Testis (tissue), 2 donors: ENCODE data around the gene ZCCHC7.

Source experiments
- CTCF ChIP-seq, 3 experiments: fragments of 450-650 bp in 2 of 3; fragments of 200-600 bp in 1 of 3; sonication (generic) in 1 of 3; IDR thresholded peaks; one replicate each; pipeline ENCODE4 v1.5.1; 2016 to 2019; ENCODE audit warnings: antibody characterized with exemption in 3 of 3, mild to moderate bottlenecking in 2 of 3, moderate library complexity in 1 of 3
- POLR2A ChIP-seq: fragments of 450-650 bp; IDR thresholded peaks from one replicate; pipeline ENCODE4 v1.6.1; 2017; ENCODE audit warnings: antibody characterized with exemption, mild to moderate bottlenecking, moderate library complexity

- TF ChIP-seq CTCF (IDR thresholded peaks at IDR 0.05) (no peak), POLR2A (no peak)
Measured at GRCh38 chr9:37210737-37211523, 90.6 kb downstream of the ZCCHC7 start.
